ENCODE measurements around the gene PRKCD.
A peak's percentile ranks its signal among the peaks of the same experiment; 100 is the strongest.

The PRKCD gene

GRCh38 chr3:53217175-53217574 lies 56.2 kb downstream of the PRKCD start:
- no peak for DNase-seq (ENCODE audit: low read depth)

- no peak for DNase-seq (ENCODE audit: low read depth)
These were observed 57.1 kb downstream of the PRKCD start for GRCh38 chr3:53218131-53218530.

GRCh38 chr3:53219895-53220483 lies 59.0 kb downstream of the PRKCD start:
- DNase-seq (ENCODE audit: low read depth): peak; percentile 82

GRCh38 chr3:53221345-53221744 lies 60.3 kb downstream of the PRKCD start:
- no peak for DNase-seq (ENCODE audit: low read depth)

GRCh38 chr3:53221827-53222182 lies 60.8 kb downstream of the PRKCD start:
- DNase-seq (ENCODE audit: low read depth): no peak

- no peak for DNase-seq (ENCODE audit: low read depth)
These were observed 61.3 kb downstream of the PRKCD start for GRCh38 chr3:53222183-53222901.

- no peak for DNase-seq (ENCODE audit: low read depth)
These were observed 62.0 kb downstream of the PRKCD start for GRCh38 chr3:53223025-53223424.

- no peak for DNase-seq (ENCODE audit: low read depth)
These were observed 62.5 kb downstream of the PRKCD start for GRCh38 chr3:53223541-53223966.

- no peak for DNase-seq (ENCODE audit: low read depth)
These were observed 63.0 kb downstream of the PRKCD start for GRCh38 chr3:53224026-53224425.

- DNase-seq (ENCODE audit: low read depth): no peak
These were observed 63.5 kb downstream of the PRKCD start for GRCh38 chr3:53224536-53224935.

GRCh38 chr3:53225181-53225580 lies 64.2 kb downstream of the PRKCD start:
- no peak for DNase-seq (ENCODE audit: low read depth)

GRCh38 chr3:53225651-53226050 lies 64.6 kb downstream of the PRKCD start:
- no peak for DNase-seq (ENCODE audit: low read depth)

GRCh38 chr3:53226142-53226840 lies 65.3 kb downstream of the PRKCD start:
- no peak for DNase-seq (ENCODE audit: low read depth)

GRCh38 chr3:53226841-53227407 lies 65.9 kb downstream of the PRKCD start:
- no peak for DNase-seq (ENCODE audit: low read depth)

- DNase-seq (ENCODE audit: low read depth): no peak
These were observed 67.2 kb downstream of the PRKCD start for GRCh38 chr3:53227993-53228885.

- DNase-seq (ENCODE audit: low read depth): no peak
These were observed 68.2 kb downstream of the PRKCD start for GRCh38 chr3:53229171-53229570.

- DNase-seq (ENCODE audit: low read depth): no peak
These were observed 68.6 kb downstream of the PRKCD start for GRCh38 chr3:53229606-53230005.

GRCh38 chr3:53230041-53230621 lies 69.1 kb downstream of the PRKCD start:
- no peak for DNase-seq (ENCODE audit: low read depth)

GRCh38 chr3:53230789-53231188 lies 69.8 kb downstream of the PRKCD start:
- no peak for DNase-seq (ENCODE audit: low read depth)

GRCh38 chr3:53231532-53232511 lies 70.8 kb downstream of the PRKCD start:
- DNase-seq (ENCODE audit: low read depth): no peak

Data from ELR (cell line).